Body of pancreas (tissue), 4 donors: ENCODE results near the gene ADAMTS19.

Experiments used
- CTCF ChIP-seq, 7 experiments: fragments of 450-650 bp in 4 of 7; fragments of 200-600 bp in 3 of 7; sonication (generic) in 3 of 7; IDR thresholded peaks; one replicate each; pipeline ENCODE4 v1.5.1; 2016 to 2019; ENCODE audit warnings: antibody characterized with exemption in 7 of 7
- POLR2A ChIP-seq, 3 donors: fragments of 450-650 bp; IDR thresholded peaks; one replicate each; pipeline ENCODE4 v1.6.1; 2016; ENCODE audit warnings: antibody characterized with exemption in 3 of 3, mild to moderate bottlenecking in 2 of 3

GRCh38 chr5:129476751-129477150 lies 16.7 kb downstream of the ADAMTS19 start:
- TF ChIP-seq CTCF (IDR thresholded peaks at IDR 0.05) (no peak), POLR2A (IDR thresholded peaks at IDR 0.05) (no peak)
